ENCODE measurements around the gene JMJD7. TPM values are rescaled to one million over a fixed set of nuclear protein-coding genes. Genes with fewer than 3 reads are reported as not detected.

The JMJD7 gene
- total RNA-seq, 1 experiment from 2014 or later, result 13.5 TPM

DNA sequence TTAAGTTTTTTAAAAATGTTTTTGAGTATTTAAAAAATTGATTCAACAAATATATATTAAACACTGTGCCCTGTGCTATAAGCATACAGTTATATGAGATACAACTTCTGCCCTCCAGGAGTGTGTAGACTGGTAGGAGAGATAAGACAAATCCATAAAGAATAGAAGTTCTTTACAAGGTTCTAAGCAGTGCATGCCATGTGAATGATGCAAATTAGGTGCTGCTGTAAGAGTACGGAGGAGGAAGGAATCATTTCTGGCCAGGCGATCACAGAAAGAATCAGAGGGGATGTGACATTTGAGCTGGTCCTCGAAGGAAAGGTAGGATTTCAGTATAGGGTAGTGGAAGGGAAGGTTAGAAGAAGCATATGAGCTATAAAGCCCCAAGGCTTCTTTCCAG, 39.6 kb upstream of the JMJD7 start:
- H3K27ac ChIP-seq (ENCODE audit: low read depth, low read length), result no peak overlapping the region
- peaks cover 8% of the 10 kb centered on the region for H3K79me2 ChIP-seq (ENCODE audit: insufficient read depth, low read length)
- TF ChIP-seq EZH2 (IDR thresholded peaks at IDR 0.05) (no peak), POLR2A (IDR thresholded peaks at IDR 0.05; ENCODE audit: borderline replicate concordance, extremely low read depth, insufficient read depth, insufficient read length) (no peak), EGR1 (IDR thresholded peaks at IDR 0.05; ENCODE audit: low read depth) (no peak), SRF (IDR thresholded peaks at IDR 0.05; ENCODE audit: low read depth) (no peak)
- ATAC-seq (no peak), DNase-seq (ENCODE audit: low read depth, low spot score) (no peak)
- H3K9me2 ChIP-seq (ENCODE audit: insufficient read depth), result no peaks in the 10 kb centered on the region
- no peak overlapping the region for H3K4me3 ChIP-seq (replicated peaks in 1 of 2; ENCODE audit: low read depth in 1 of 2, low read length in 2 of 2)
- no peak overlapping the region for H3K4me2 ChIP-seq (ENCODE audit: low read length)
- no peaks in the 10 kb centered on the region for H3K27me3 ChIP-seq (ENCODE audit: insufficient read depth, low read length)
- H3K9me3 ChIP-seq (ENCODE audit: control insufficient read depth in 1 of 2, insufficient read depth in 1 of 2, low read depth in 1 of 2, low read length in 2 of 2), result no peaks in the 10 kb centered on the region
- H3K36me3 ChIP-seq (ENCODE audit: control insufficient read depth in 1 of 2, insufficient read depth in 2 of 2, low read length in 2 of 2), result no peaks in the 10 kb centered on the region
- ChIA-PET POLR2A (interaction anchor here (1.0 kb wide), 1 partner anchor 107 kb away, joined by 3 read pairs; no protein-coding TSS in a partner anchor), CTCF (interaction anchor here (1.0 kb wide), 1 partner anchor 23 kb away, joined by 4 read pairs; no protein-coding TSS in a partner anchor), RAD21 (ENCODE audit: low non-redundant PET in 1 of 2, low total read pairs in 2 of 2, uncharacterized antibody in 2 of 2, unreplicated experiment in 2 of 2) (no interaction called here)
- H2AFZ ChIP-seq (ENCODE audit: low read depth, low read length, poor library complexity, severe bottlenecking), result no peak overlapping the region
- peaks cover 20 to 38% of the 10 kb centered on the region in 2 experiments for H3K4me1 ChIP-seq (ENCODE audit: control insufficient read depth in 1 of 2, insufficient read depth in 2 of 2, low read length in 2 of 2)
- H3K9ac ChIP-seq (ENCODE audit: low read length), result no peak overlapping the region
- H4K20me1 ChIP-seq (ENCODE audit: insufficient read depth), result no peaks in the 10 kb centered on the region
- intact Hi-C loops (cut with micrococcal nuclease), result no loop called here
- no TSS peak for BruUV-seq (replicated peaks)

DNA sequence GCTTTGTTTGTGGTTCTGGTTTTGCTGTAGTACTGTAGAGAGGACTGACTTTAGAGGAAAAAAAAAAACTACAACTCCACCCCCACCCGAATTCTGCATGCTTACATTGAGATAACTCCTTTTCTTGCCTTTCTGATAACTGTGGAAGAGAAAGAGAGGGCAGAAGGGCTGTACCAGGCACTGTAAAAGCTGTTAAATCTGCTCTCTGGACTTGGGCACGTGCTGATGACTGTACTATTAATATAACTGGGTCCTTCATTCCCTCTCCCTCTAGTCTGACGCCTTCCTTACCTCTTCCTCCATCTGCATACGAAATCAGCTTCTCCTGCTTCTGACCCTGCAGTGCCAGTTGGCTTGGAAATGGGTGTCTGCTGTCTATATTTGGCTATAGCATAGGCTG, 38.7 kb upstream of the JMJD7 start:
- H3K9me2 ChIP-seq (ENCODE audit: insufficient read depth), result no peaks in the 10 kb centered on the region
- ChIA-PET POLR2A (interaction anchor here (1.0 kb wide), 1 partner anchor 106 kb away, joined by 3 read pairs; no protein-coding TSS in a partner anchor), RAD21 (ENCODE audit: low non-redundant PET in 1 of 2, low total read pairs in 2 of 2, uncharacterized antibody in 2 of 2, unreplicated experiment in 2 of 2) (interaction anchor here in 1 of 2 experiments (0.6 kb wide), 1 partner anchor 15 kb away, joined by 3 read pairs; the partner anchor contains the start of gene MAPKBP1), CTCF (interaction anchor here (1.0 to 4.1 kb wide), 2 partner anchors 16 to 22 kb away, joined by 4 to 22 read pairs; partner anchors contain the start of gene MAPKBP1)
- no peaks in the 10 kb centered on the region for H4K20me1 ChIP-seq (ENCODE audit: insufficient read depth)
- H3K4me1 ChIP-seq (ENCODE audit: control insufficient read depth in 1 of 2, insufficient read depth in 2 of 2, low read length in 2 of 2), result peaks cover 20 to 38% of the 10 kb centered on the region in 2 experiments
- TF ChIP-seq YY1 (IDR thresholded peaks at IDR 0.05; ENCODE audit: extremely low read depth, insufficient replicate concordance, low read depth, low read length) (no peak), SRF (IDR thresholded peaks at IDR 0.05; ENCODE audit: low read depth) (no peak), ELF1 (IDR thresholded peaks at IDR 0.05; ENCODE audit: borderline replicate concordance, low read depth) (no peak), CEBPB (IDR thresholded peaks at IDR 0.05; ENCODE audit: low read depth) (no peak), SP1 (IDR thresholded peaks at IDR 0.05; ENCODE audit: low read depth) (no peak), POLR2A (IDR thresholded peaks at IDR 0.05; ENCODE audit: borderline replicate concordance, extremely low read depth, insufficient read depth, insufficient read length) (no peak), JUND (IDR thresholded peaks at IDR 0.05) (no peak), EGR1 (IDR thresholded peaks at IDR 0.05; ENCODE audit: low read depth) (no peak)
- TF ChIP-seq, protein P1, sequence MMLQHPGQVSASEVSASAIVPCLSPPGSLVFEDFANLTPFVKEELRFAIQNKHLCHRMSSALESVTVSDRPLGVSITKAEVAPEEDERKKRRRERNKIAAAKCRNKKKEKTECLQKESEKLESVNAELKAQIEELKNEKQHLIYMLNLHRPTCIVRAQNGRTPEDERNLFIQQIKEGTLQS (IDR thresholded peaks at IDR 0.05), result no peak
- no peak overlapping the region for H3K4me2 ChIP-seq (ENCODE audit: low read length)
- no peaks in the 10 kb centered on the region for H3K27me3 ChIP-seq (ENCODE audit: insufficient read depth, low read length)
- H2AFZ ChIP-seq (ENCODE audit: low read depth, low read length, poor library complexity, severe bottlenecking), result no peak overlapping the region
- H3K4me3 ChIP-seq (replicated peaks in 1 of 2; ENCODE audit: low read depth in 1 of 2, low read length in 2 of 2), result no peak overlapping the region
- intact Hi-C loops (cut with micrococcal nuclease), result no loop called here
- H3K79me2 ChIP-seq (ENCODE audit: insufficient read depth, low read length), result peaks cover 4% of the 10 kb centered on the region
- BruUV-seq (replicated peaks), result no TSS peak
- DNase-seq (ENCODE audit: low read depth, low spot score), result no peak
- no peak overlapping the region for H3K9ac ChIP-seq (ENCODE audit: low read length)
- no peak overlapping the region for H3K27ac ChIP-seq (ENCODE audit: low read depth, low read length)
- no peak for ATAC-seq
- no peaks in the 10 kb centered on the region for H3K36me3 ChIP-seq (ENCODE audit: control insufficient read depth in 1 of 2, insufficient read depth in 2 of 2, low read length in 2 of 2)
- no peaks in the 10 kb centered on the region for H3K9me3 ChIP-seq (ENCODE audit: control insufficient read depth in 1 of 2, insufficient read depth in 1 of 2, low read depth in 1 of 2, low read length in 2 of 2)

All from HCT116 (cell line).